ENCODE measurements around the gene STYK1. TPM values are rescaled to one million over a fixed set of nuclear protein-coding genes. Genes with fewer than 3 reads are reported as not detected.

STYK1 gene
- total RNA-seq, 1 experiment from 2014 or later, result 8.4 TPM

GRCh38 chr12:10645910-10646309 is 27.9 kb downstream of the STYK1 start:
- peaks cover 7% of the 10 kb centered on the region for H3K9me3 Mint-ChIP-seq (ENCODE audit: low read depth, unreplicated experiment)
- BruUV-seq (replicated peaks), result no TSS peak
- no peaks in the 10 kb centered on the region for H3K4me1 Mint-ChIP-seq (ENCODE audit: low read depth, unreplicated experiment)
- no peak overlapping the region for H3K4me3 Mint-ChIP-seq (ENCODE audit: low read depth, unreplicated experiment)
- no peaks in the 10 kb centered on the region for H3K27me3 Mint-ChIP-seq (ENCODE audit: unreplicated experiment)
- no peak for TF ChIP-seq CTCF (IDR thresholded peaks at IDR 0.05; ENCODE audit: unreplicated experiment)
- H3K27ac Mint-ChIP-seq (ENCODE audit: unreplicated experiment), result no peak overlapping the region
- H3K36me3 Mint-ChIP-seq (ENCODE audit: insufficient read depth, unreplicated experiment), result no peaks in the 10 kb centered on the region
- CTCF ChIA-PET, result no interaction called here
- no peak for DNase-seq
- intact Hi-C loops (cut with micrococcal nuclease; ENCODE audit: unreplicated experiment), result loop anchor here (2.0 kb wide), 1 partner anchor 15 kb away; no protein-coding TSS in a partner anchor

GRCh38 chr12:10641735-10642500 is 31.9 kb downstream of the STYK1 start:
- Mint-ChIP-seq H3K4me3 (ENCODE audit: low read depth, unreplicated experiment) (no peak overlapping the region), H3K27ac (ENCODE audit: unreplicated experiment) (no peak overlapping the region), H3K27me3 (ENCODE audit: unreplicated experiment) (no peaks in the 10 kb centered on the region), H3K4me1 (ENCODE audit: low read depth, unreplicated experiment) (peaks cover under 1% of the 10 kb centered on the region), H3K36me3 (ENCODE audit: insufficient read depth, unreplicated experiment) (no peaks in the 10 kb centered on the region), H3K9me3 (ENCODE audit: low read depth, unreplicated experiment) (peaks cover 7% of the 10 kb centered on the region)
- no TSS peak for BruUV-seq (replicated peaks)
- DNase-seq, result no peak
- TF ChIP-seq CTCF (IDR thresholded peaks at IDR 0.05; ENCODE audit: unreplicated experiment), result no peak
- intact Hi-C loops (cut with micrococcal nuclease; ENCODE audit: unreplicated experiment), result no loop called here
- CTCF ChIA-PET, result interaction anchor here (0.6 kb wide), 1 partner anchor 796 kb away, joined by 4 read pairs; no protein-coding TSS in a partner anchor

- intact Hi-C loops (cut with micrococcal nuclease; ENCODE audit: unreplicated experiment), result loop anchor here (5.0 kb wide), 1 partner anchor 34 kb away; the partner anchor contains the start of gene STYK1
- H3K27me3 Mint-ChIP-seq (ENCODE audit: unreplicated experiment), result no peaks in the 10 kb centered on the region
- no peaks in the 10 kb centered on the region for H3K9me3 Mint-ChIP-seq (ENCODE audit: low read depth, unreplicated experiment)
- TF ChIP-seq CTCF (IDR thresholded peaks at IDR 0.05; ENCODE audit: unreplicated experiment), result no peak
- no peak overlapping the region for H3K27ac Mint-ChIP-seq (ENCODE audit: unreplicated experiment)
- DNase-seq, result no peak
- H3K4me1 Mint-ChIP-seq (ENCODE audit: low read depth, unreplicated experiment), result peaks cover 11% of the 10 kb centered on the region
- H3K36me3 Mint-ChIP-seq (ENCODE audit: insufficient read depth, unreplicated experiment), result no peaks in the 10 kb centered on the region
- no peak overlapping the region for H3K4me3 Mint-ChIP-seq (ENCODE audit: low read depth, unreplicated experiment)
- CTCF ChIA-PET, result interaction anchor here (0.7 kb wide), 1 partner anchor 14 kb away, joined by 3 read pairs; no protein-coding TSS in a partner anchor
- no TSS peak for BruUV-seq (replicated peaks)
Observed at GRCh38 chr12:10638728-10639127, 35.1 kb downstream of the STYK1 start.

GRCh38 chr12:10636611-10637010 is 37.2 kb downstream of the STYK1 start:
- CTCF ChIA-PET, result no interaction called here
- peaks cover 11% of the 10 kb centered on the region for H3K4me1 Mint-ChIP-seq (ENCODE audit: low read depth, unreplicated experiment)

More at GRCh38 chr12:10636611-10637010, 37.2 kb downstream of the STYK1 start:
- Mint-ChIP-seq H3K27me3 (ENCODE audit: unreplicated experiment) (no peaks in the 10 kb centered on the region), H3K36me3 (ENCODE audit: insufficient read depth, unreplicated experiment) (peaks cover 6% of the 10 kb centered on the region), H3K9me3 (ENCODE audit: low read depth, unreplicated experiment) (no peaks in the 10 kb centered on the region), H3K4me3 (ENCODE audit: low read depth, unreplicated experiment) (no peak overlapping the region), H3K27ac (ENCODE audit: unreplicated experiment) (no peak overlapping the region)
- TF ChIP-seq CTCF (IDR thresholded peaks at IDR 0.05; ENCODE audit: unreplicated experiment), result no peak
- peak; percentile 12 for DNase-seq
- BruUV-seq (replicated peaks), result no TSS peak
- intact Hi-C loops (cut with micrococcal nuclease; ENCODE audit: unreplicated experiment), result loop anchor here (5.0 kb wide), 1 partner anchor 36 kb away; the partner anchor contains the start of gene STYK1

Measured in Calu3 (cell line).